NCI-H748 (cell line): Measurements from ENCODE around the gene PRKAR1B.
"Not testable (repeated sequence)": the region's sequence is repeated elsewhere in the genome, so short reads cannot be mapped to it uniquely, and the experiment has no call there.

ENCODE experiments used
- DNase-seq: peaks from one replicate; lab custom pipeline; 2025; ENCODE audit not compliant: unreplicated experiment; lab: John Stamatoyannopoulos, UW

PRKAR1B gene

DNA sequence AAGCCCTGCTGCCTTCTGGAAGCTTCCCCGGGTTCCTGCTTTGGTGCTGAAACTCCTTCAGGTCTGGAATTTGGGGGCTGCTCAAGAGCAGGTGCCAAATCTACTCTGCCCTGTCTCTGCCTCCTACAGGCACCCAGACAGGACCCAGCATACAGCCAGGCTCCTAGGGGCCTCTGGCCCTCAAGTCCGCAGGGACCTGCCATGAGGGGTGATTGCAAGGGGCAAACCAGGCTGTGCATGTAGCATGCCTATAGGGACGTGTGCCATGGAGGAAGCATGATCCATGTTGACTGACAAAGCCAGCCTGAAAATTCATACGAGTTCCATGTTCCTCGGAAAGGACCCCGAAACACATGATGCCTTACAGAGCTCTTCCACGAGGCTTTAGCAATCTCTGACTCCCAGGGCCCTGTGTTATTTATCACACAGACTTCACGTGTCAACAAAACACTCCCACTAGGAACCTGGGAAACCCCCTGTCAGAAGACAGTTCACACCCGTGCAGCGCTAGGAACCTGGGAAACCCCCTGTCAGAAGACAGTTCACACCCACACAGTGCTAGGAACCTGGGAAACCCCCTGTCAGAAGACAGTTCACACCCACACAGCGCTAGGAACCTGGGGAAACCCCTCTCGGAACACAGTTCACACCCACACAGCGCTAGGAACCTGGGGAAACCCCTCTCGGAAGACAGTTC lies 75.9 kb downstream of the PRKAR1B start:
- no peak for DNase-seq

DNA sequence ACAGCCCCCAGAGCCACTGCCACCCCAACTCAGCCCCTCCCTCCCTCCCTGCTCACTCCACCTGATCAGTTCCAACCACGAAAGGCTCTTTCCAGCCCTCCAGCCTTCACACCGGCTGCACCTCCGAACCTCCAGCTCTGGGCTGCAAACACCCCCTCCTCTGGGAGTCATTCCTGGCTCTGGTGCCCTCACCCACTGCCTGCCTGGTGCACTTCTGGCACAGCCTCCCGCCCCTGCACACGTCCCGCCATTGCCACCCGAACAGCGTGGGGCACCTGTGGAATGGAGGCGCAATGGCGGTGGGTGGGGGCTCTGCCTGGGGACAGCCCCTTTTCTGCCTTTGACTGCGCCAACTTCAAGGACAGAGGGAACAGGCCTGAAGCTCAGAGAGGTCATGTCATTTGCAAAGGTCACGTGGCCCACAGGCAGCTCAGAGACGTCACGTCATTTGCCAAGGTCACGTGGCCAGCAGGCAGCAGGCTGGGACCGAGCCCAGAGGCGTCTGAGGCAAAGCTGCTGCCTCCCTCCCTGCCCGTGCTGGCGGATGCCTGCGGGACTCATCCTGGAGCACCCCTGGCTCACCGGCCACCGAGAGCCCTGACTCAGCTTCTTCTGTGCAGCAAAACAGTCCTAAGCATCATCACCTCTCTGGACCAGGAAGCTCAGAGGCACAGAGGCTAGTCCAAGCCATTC lies 76.6 kb downstream of the PRKAR1B start:
- DNase-seq = no peak

DNA sequence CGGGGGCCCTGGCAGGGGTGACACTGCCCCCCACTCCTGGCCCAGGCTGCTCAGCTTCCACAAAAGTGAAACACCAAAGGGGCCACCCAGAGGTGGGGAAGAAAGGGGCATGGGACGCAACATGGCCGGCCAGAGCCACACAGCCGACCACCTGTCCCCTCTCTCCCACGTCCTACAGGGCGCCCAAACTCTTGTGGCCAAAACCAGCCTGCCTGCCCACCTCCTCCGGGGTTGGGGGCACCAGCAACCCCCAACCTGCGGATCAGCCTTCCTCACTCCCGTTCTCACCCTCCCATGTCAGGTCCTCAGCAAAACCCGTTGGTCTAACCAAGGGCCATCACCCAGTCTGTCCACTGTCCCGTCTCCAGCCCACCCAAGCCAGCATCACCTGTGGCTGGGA lies 80.1 kb downstream of the PRKAR1B start:
- no peak for DNase-seq

DNA sequence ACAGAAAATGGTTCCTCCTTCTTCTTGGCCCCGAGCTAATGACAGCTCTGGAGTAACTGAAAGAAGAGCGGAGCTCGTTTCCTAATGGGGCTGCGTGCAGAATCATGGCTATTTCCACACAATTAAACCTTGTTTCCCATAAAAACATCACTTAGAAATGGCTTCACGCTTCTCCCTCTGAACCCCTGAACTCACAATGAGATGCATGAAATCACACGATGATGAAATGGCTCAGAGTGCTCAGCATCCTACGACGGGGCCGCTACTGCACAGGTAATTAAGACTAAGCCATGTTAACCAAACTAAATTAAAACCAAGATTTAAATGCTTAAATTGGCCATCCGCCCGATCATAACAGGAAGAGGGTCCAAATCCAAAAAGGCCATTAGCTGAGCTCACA lies 80.6 kb downstream of the PRKAR1B start:
- no peak for DNase-seq

DNA sequence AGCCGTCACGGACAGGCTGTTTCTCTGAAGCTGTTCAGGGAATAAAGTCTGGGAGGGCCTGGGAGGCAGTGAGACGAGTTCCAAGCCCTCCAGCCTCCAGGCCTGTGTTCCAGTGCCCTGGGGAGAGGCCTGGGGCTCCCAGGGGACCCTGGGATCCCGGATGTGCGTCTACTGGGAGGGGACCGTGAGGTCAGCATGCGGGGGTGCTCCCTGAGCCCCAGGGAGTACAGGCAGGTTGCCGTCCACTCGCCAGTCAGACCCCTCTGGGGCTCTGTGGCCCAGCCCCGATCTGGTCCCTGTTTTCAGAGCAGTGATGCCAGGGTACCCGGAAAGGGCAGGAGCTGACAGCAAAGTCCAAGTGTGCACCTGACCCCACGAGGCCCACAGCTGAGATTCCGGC lies 81.5 kb downstream of the PRKAR1B start:
- DNase-seq = no peak

DNA sequence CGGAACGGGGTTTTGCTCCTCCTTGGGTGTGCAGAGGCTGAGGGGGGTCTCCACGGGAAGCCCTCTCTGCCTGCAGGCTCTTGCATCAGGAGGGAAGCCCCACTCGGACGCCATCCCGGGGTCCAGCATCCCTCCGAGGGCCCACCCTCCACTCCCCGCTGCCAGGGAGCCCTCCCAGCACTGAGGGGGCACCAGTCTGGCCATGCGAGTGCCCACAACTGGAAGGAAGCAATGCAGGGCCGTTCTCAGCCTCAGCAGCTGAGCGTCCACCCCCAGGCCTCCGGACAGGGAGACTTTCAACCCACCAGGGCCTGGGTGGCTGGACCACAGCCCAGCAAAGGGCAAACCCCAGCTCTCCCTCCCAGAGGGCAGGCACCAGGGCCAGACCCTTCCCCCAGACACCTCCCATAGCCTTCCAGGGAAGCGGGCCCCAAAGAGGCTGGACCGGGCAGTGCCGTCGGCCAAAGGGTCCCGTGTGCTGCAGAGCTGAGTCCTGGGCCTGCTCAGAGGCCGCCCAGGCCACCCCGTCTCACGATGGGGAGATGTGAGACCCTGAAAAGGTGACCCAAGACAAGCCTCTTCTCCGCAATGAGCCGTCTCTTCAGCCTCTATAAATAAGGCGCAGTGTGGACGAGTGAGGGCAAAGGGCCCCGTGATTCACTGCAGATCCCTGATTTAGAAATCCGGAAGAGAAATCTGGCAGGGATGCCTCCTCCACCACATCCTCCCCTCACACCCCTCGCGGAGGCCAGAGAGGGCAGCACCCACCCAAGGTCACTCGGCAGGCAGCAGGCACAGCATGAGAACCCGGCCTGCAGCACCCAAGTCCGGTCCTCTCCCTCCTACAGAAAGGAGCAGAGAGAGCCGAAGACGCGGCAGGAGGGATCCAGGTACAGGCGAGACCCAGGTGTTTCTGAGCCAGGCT lies 82.4 kb downstream of the PRKAR1B start:
- no peak for DNase-seq

DNA sequence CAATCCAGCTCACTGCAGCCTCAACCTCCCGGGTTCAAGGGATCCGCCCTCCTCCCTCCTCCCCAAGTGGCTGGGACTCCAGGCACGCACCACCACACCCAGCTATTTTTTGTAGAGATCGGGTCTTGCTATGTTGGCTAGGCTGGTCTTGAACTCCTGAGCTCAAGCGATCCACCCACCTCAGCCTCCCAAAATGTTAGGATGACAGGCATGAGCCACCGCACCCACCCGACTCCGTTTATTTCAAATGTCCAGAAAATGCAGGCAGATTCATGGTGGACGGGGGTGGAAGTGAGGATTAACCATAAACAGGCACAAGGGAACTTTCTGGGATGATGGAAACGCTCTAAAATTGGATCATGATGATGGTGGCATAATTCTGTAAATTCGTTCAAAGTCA lies 85.1 kb downstream of the PRKAR1B start:
- no peak for DNase-seq

DNA sequence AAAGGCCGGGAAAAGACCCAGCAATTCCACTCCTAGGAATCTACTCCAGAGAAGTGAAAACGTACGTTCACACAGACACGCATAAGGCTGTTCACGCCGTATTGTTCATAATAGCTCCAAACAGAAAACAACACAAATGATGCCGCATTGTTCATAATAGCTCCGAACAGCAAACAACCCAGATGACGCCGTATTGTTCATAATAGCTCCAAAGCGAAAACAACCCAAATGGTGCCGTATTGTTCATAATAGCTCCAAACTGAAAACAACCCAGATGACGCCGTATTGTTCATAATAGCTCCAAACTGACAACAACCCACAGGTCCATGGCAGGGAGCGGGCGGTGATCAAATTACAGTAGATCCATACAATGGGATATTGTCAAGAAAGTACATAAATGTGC lies 85.8 kb downstream of the PRKAR1B start:
- DNase-seq = peak; percentile 95

DNA sequence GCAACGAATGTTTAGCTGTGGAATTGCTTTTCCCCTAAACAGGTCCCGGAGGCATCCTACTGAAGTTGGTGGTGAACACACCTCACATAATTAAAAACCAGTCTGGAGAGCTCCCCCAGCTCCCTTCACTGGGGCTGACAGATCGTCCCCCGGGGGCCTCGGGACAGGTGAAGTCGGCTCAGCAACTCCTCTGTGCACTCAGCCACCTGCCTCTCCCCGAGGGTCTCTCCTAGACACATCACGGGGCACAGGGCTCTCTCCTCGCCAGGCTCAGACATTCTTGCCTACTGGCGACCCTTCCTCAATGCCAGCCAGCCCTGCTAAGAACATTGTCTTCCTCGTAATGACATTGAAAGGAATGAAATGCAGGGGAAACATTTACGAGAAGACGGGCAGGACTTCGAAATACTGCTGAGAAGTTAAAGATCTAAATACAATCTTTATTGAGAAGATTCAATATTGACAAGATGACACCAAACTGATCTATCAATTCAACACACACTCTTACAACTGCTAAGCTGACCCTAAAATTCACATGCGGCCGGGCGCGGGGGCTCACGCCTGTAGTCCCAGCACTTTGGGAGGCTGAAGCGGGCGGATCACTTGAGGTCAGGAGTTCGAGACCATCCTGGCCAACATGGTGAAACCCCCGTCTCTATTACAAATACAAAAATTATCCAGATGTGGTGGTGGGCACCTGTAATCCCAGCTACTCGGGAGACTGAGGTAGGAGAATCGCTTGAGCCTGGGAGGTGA lies 88.6 kb downstream of the PRKAR1B start:
- DNase-seq = no peak

DNA sequence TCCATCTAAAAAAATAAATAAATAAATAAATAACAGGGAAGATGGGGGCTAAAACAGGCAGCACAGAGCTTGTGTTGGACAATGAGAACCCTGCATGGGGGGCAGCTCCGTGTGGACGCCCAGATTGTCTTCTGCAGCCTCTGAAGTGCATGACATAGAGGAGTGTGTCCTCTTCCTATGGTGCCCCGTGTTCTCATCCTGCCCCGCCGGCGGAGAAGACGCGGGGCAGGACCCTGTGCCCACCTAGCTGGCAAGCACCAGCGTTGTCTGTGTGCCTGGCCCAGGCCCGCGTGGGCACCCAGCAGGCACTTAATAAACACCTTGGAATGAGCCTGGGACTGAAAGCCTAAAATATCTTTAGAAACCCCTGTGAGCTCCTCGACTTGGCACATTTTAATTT lies 89.3 kb downstream of the PRKAR1B start:
- DNase-seq = no peak

DNA sequence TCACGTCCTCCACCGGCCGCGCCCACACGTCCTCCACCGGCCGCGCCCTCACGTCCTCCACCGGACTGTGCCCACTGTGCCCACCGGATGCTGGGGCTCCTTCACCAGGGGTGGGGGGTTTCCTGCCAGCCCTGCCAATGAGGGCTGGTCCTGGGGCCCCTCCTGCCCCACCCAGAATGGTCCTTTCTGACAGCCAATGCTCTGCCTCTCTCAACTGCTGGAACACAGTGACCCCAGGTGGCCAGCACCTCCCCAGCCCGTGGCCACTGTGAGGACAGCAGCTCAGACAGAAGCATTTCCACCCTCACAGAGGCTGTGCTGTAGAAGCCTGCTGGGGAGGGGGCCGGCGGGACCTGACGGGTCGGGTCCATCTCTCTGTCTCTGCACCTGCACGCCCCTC lies 90.7 kb downstream of the PRKAR1B start:
- DNase-seq = no peak

DNA sequence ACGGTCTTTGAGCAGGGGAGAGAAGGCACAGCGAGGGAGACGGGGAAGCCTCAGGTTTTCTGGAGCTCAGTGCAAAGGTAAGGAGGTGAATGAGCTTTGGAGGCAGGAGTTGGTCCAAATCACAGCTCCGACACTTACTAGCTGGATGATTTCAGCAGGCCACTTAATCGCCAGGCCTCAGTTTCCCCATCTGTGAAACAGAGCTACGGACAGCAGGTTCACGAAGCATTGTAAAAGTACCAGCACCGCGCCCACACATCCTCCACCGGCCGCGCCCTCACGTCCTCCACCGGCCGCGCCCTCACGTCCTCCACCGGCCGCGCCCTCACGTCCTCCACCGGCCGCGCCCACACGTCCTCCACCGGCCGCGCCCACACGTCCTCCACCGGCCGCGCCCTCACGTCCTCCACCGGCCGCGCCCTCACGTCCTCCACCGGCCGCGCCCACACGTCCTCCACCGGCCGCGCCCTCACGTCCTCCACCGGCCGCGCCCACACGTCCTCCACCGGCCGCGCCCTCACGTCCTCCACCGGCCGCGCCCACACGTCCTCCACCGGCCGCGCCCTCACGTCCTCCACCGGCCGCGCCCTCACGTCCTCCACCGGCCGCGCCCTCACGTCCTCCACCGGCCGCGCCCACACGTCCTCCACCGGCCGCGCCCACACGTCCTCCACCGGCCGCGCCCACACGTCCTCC lies 91.2 kb downstream of the PRKAR1B start:
- DNase-seq = not testable (repeated sequence)

DNA sequence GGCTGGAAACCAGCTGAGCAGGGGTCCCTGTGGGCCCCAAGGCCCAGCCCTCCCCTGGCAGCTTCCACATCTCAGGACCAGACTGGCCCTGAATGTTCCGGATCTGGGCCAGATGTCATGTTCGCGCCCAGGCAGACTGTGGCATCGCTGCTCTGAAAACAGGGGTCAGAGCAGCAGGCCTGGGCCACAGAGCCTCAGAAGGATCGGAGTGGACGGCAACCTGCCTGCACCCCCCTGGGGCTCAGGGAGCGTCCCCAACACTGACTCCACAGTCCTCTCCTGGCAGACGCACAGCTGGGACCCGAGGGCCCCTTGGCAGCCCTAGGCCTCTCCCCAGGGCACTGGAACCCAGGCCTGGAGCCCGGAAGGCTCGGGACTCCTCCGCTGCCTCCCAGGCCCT lies 91.9 kb downstream of the PRKAR1B start:
- no peak for DNase-seq

DNA sequence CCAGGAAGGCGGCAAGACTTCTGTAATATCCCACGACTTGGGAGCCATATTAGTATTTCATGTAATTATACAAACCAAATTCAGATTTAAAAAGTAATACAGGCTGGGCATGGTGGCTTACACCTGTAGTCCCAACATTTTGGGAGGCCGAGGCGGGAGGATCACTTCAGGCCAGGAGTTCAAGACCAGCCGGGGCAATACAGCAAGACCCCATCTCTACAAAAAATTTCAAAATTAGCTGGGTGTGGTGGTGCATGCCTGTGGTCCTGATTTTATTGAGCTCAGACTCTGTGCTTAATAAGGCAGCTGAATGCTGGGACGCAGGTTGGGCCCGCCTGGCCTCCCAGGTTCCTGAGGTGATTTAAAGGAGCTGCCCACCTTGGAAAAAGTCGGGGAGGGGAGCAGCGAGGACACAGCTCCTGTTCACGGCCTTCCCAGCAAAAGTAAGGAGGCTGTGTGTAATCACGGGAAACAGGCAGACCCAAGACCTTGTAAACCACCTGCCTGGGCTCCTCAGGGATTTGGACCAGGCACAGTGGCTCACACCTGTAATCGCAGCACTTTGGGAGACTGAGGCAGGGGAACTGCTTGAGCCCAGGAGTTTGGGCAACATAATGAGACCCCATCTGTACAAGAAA lies 93.6 kb downstream of the PRKAR1B start:
- DNase-seq = no peak

DNA sequence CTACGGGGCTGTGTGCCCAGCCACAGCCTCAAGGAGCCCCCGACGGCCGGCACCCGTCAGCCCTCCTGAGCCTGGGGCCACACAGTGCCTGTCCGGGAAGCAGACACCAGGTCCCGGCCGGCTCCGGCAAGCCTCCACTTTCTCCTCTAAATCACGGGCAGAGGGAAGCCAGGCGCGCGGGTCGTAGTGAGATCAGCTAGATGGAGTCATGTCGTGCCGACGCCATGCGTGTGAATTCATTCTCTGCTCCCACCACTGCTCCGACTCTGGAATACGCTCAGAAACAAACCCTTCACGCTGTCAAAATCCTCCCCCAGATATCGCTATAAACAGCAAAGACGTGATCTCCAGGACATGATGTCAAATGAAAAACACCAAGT lies 94.3 kb downstream of the PRKAR1B start:
- no peak for DNase-seq

DNA sequence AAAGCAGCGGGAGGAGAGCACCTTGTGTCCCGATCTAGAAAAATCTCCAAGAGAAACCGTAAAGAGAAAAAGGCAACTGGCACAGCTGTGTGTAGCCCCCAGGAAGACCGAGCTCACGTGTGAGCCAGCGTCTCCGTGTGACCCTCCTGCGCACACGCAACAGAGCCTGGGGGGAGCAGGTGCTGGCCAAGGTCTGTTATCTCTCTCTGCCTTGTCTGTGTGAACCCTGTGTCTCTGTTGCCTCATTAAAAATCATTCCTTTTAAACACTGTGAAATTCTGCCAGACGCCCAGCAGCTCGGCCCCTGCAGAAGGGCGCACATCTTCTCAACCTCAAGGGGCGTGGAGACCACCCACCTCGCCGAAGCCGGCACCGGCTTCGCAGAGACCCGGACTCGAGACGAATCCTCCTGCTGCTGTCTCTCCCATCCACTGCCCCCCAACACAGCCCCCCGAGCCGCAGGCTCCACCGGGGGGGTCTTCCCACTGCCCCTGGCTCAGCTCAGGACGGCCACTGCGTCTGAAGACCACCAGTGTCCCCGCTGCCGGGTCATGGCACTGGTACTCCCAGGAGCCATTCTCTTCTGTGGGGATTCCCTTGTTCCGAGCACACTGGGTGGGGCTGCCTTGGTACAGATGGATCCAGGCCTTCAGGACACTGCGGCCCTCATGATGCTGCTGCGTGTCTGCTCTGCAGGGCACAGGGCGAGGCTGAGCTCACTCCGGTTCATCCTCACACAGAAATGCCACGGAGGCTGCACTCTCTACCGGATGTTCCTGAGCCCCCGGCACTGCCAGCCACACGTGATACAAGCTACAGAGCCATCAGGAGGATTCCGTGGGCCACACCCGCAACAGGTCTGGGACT lies 94.9 kb downstream of the PRKAR1B start:
- DNase-seq = no peak

DNA sequence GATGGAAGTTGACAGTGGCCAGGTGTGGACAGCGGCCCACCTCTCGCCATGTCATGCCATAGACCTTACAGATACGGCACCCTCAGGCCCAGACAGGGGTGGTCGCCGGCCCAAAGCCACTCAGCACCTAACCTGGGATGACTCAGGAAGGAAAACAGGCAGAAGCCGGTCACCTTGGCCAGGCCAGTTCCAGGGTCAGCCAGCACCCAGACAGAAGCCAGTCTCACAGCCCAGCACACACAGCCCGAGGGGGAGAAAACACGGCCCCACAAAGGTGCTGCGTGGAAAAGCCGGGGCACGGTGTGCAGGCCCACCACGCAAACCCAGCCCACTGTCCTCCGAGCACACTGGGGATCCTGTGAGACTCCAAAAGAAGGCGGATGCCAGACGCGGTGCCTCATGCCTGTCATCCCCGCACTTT lies 95.8 kb downstream of the PRKAR1B start:
- DNase-seq = no peak

DNA sequence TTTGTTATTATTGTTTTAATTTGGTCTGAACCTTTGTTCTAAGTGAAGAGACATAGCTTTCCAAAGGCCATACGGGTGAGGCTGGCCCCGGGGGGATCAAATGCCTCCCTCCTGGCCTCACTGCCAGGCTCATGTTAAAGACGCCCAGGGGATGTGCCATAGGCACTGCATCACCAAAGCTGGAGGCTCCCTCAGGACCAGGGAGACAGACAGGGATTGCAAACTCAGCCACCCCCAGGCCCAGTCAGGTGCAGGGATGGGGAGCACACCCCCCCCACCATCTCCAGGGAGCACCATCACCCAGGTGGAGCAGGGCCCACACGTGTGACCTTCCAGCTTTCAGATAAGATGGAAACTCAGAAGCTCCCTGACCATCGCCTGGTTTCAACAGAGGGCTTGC lies 96.5 kb downstream of the PRKAR1B start:
- DNase-seq = no peak

DNA sequence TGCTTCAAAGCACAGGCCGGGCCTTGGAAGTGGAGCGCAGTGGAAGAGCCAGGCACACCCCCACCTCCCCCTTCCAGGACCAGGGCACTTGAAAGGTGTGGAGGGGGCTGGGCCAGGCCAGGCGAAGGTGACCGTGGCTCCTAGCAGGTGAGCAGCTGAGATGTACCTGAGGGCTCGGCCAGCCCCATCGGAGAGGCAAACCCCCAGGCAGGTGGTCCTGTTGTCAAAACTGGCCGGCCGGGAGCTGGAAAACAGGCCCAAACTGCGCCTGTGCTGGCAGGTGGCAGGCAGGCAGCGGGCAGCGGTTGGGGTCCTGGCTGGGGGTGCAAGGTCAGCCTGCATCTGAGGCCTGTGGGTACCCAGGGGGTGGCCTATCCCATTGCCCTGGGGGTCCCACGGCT lies 97.0 kb downstream of the PRKAR1B start:
- DNase-seq = no peak
